DND-41 (cell line): ENCODE results near the gene IL4R.

Source experiments
- ATAC-seq: fragments of 200-7000 bp; cut with Tn5 transposase; 3 replicates; pipeline ENCODE4 v1.9.1; 2021; ENCODE audit warnings: low read depth; ENCODE audit not compliant: insufficient read depth
- DNase-seq: peaks from one replicate; pipeline ENCODE4 v3.0.0-alpha.2; 2020
- H2AFZ ChIP-seq: 2 replicates; pipeline ENCODE4 v1.6.0; 2012; ENCODE audit warnings: low read depth, low read length
- H3K27ac ChIP-seq: 2 replicates; pipeline ENCODE4 v1.5.1; 2012; ENCODE audit warnings: low read length, inconsistent platforms
- H3K27me3 ChIP-seq: fragments of 200-600 bp; sonication (generic); 2 replicates; pipeline ENCODE4 v1.6.0; 2012; ENCODE audit warnings: low read length, mild to moderate bottlenecking, inconsistent platforms; ENCODE audit not compliant: insufficient read depth, poor library complexity
- H3K36me3 ChIP-seq: 2 replicates; pipeline ENCODE4 v1.5.1; 2012; ENCODE audit warnings: low read length, inconsistent platforms; ENCODE audit not compliant: insufficient read depth
- H3K4me1 ChIP-seq: 2 replicates; pipeline ENCODE4 v1.5.1; 2012; ENCODE audit warnings: mild to moderate bottlenecking, low read length; ENCODE audit not compliant: insufficient read depth
- H3K4me2 ChIP-seq: 2 replicates; pipeline ENCODE4 v1.6.0; 2012; ENCODE audit warnings: mild to moderate bottlenecking, moderate library complexity, low read length, inconsistent platforms; ENCODE audit not compliant: insufficient read depth
- H3K4me3 ChIP-seq, 2 experiments: fragments of 200-600 bp in 1 of 2; shearing (Covaris generic) in 1 of 2; 2 replicates each; pipeline ENCODE4 v1.5.1; 2012 to 2016; ENCODE audit warnings: inconsistent platforms in 2 of 2, low read length in 2 of 2, mild to moderate bottlenecking in 2 of 2, low read depth in 1 of 2, moderate library complexity in 1 of 2
- H3K79me2 ChIP-seq: 2 replicates; pipeline ENCODE4 v1.6.0; 2012; ENCODE audit warnings: low read length, inconsistent platforms; ENCODE audit not compliant: insufficient read depth
- H3K9ac ChIP-seq: 2 replicates; pipeline ENCODE4 v1.6.0; 2012; ENCODE audit warnings: low read depth, mild to moderate bottlenecking, inconsistent platforms, low read length, moderate library complexity
- H3K9me3 ChIP-seq: 2 replicates; pipeline ENCODE4 v1.5.1; 2012; ENCODE audit warnings: low read length, moderate library complexity, mild to moderate bottlenecking, inconsistent platforms; ENCODE audit not compliant: insufficient read depth, severe bottlenecking
- H4K20me1 ChIP-seq: 2 replicates; pipeline ENCODE4 v1.6.0; 2012; ENCODE audit warnings: low read length; ENCODE audit not compliant: insufficient read depth
- EZH2 ChIP-seq: IDR thresholded peaks from 3 replicates; pipeline ENCODE4 v1.6.1; 2012; ENCODE audit warnings: borderline replicate concordance, low read depth, mild to moderate bottlenecking, moderate library complexity, low read length, inconsistent platforms; ENCODE audit not compliant: severe bottlenecking
- TF ChIP-seq, protein P1 (sequence below): IDR thresholded peaks from 2 replicates; pipeline ENCODE4 v1.5.1; 2012; ENCODE audit warnings: borderline replicate concordance, low read length, moderate library complexity, mild to moderate bottlenecking; ENCODE audit not compliant: poor library complexity, severe bottlenecking; ENCODE audit errors: extremely low read depth

Gene IL4R

DNA sequence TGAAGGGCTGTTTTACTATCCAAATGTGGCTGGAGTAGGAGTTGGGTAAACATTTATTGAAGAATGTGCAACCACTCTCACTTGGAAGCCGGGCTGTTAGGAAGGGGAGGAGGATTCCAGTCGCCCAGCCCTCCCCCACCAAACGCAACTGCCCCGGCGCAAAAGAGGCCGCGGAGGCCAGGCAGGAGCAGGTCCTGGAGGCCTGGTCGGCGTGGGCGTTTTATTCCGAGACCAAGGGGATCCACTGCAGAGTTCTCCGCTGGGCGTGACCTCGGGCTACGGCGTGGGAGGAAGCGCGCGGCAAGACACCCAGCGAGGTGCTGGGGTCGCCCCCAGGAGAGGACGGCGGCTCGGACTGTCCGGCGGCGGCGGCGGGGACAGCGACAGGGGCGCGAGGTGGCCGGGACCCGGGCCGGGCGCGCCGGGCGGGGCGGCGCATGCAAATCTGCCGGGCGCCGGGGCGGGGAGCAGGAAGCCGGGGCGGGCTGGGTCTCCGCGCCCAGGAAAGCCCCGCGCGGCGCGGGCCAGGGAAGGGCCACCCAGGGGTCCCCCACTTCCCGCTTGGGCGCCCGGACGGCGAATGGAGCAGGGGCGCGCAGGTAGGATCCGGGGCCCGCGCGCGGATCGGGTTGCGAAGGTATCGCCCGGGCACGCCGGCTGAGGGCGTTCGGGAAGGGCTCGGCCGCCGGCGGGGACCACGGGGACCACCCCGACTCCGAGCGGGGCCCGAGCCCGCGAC, at the start of gene IL4R:
Gene IL4R, plus strand, starts transcription at position 553 of the 739 bp plus-strand sequence. CDS start 26,230 bp downstream, outside the sequence.
- H3K27me3 ChIP-seq: no peaks in the 10 kb centered on the region
- peaks cover 50% of the 10 kb centered on the region for H3K4me1 ChIP-seq
- no peak for TF ChIP-seq EZH2
- TF ChIP-seq, protein P1, sequence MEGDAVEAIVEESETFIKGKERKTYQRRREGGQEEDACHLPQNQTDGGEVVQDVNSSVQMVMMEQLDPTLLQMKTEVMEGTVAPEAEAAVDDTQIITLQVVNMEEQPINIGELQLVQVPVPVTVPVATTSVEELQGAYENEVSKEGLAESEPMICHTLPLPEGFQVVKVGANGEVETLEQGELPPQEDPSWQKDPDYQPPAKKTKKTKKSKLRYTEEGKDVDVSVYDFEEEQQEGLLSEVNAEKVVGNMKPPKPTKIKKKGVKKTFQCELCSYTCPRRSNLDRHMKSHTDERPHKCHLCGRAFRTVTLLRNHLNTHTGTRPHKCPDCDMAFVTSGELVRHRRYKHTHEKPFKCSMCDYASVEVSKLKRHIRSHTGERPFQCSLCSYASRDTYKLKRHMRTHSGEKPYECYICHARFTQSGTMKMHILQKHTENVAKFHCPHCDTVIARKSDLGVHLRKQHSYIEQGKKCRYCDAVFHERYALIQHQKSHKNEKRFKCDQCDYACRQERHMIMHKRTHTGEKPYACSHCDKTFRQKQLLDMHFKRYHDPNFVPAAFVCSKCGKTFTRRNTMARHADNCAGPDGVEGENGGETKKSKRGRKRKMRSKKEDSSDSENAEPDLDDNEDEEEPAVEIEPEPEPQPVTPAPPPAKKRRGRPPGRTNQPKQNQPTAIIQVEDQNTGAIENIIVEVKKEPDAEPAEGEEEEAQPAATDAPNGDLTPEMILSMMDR: no peak
- H3K4me2 ChIP-seq: peak within 1 kb of the TSS; percentile 96
- H3K36me3 ChIP-seq: peaks cover 4% of the 10 kb centered on the region; the same call in 1 of the 2 replicates
- H3K27ac ChIP-seq: peak within 1 kb of the TSS; percentile 70
- H3K79me2 ChIP-seq: peaks cover 49% of the 10 kb centered on the region
- ATAC-seq (peak; percentile 78), DNase-seq (peak; percentile 60)
- no peaks in the 10 kb centered on the region for H3K9me3 ChIP-seq
- H2AFZ ChIP-seq: peak within 1 kb of the TSS; percentile 89
- H4K20me1 ChIP-seq: peaks cover 22% of the 10 kb centered on the region
- peak within 1 kb of the TSS; percentile 99 for H3K9ac ChIP-seq
- peak within 1 kb of the TSS; percentile 82 to 86 for H3K4me3 ChIP-seq

DNA sequence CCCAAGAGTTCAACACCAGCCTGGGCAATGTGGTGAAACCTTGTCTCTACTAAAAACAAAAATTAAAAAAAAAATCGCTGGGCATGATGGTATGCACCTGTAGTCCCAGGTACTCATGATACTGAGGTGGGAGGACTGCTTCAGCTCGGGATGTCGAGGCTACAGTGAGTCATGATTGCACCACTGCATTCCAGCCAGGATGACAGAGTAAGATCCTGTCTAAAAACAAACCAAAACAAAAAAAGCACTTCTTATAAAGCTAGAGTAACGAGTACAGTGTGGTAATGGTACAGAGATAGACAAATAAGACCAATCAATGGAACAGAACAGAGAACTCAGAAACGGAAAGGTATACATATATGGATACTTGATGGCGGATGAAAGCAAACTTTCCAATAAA, 49.6 kb upstream of the IL4R start:
- Histone ChIP-seq H3K27me3 (no peaks in the 10 kb centered on the region), H4K20me1 (no peaks in the 10 kb centered on the region), H3K36me3 (peaks cover 6% of the 10 kb centered on the region; the same call in 1 of the 2 replicates), H3K4me2 (no peak overlapping the region), H3K27ac (no peak overlapping the region), H3K9me3 (no peaks in the 10 kb centered on the region), H3K4me1 (peaks cover 20% of the 10 kb centered on the region), H3K9ac (no peak overlapping the region), H3K79me2 (peaks cover 60% of the 10 kb centered on the region), H2AFZ (no peak overlapping the region), H3K4me3 (no peak overlapping the region)
- DNase-seq: no peak
- no peak for ATAC-seq
- TF ChIP-seq, protein P1: no peak
- no peak for TF ChIP-seq EZH2

DNA sequence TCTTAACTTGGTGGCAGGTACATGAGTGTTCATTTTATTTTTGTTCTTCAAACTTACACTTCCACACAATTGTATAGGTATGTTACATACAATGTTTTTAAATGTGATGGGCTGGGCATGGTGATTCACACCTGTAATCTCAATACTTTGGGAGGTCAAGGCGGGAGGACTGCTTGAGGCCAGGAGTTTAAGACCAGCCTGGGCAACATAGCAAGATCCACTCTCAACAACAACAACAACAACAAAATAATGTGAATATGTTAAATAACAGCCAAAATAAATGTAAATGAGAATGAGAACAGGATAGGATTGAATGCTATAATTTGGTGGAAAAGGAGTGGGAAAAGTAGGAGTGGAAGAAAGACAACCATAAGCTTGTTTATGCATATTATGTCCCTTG, 47.8 kb upstream of the IL4R start:
- Histone ChIP-seq H3K27ac (no peak overlapping the region), H4K20me1 (no peaks in the 10 kb centered on the region), H3K9me3 (no peaks in the 10 kb centered on the region), H3K79me2 (peaks cover 52% of the 10 kb centered on the region), H2AFZ (no peak overlapping the region), H3K27me3 (no peaks in the 10 kb centered on the region), H3K4me3 (no peak overlapping the region), H3K4me2 (no peak overlapping the region), H3K9ac (no peak overlapping the region), H3K4me1 (peaks cover 34% of the 10 kb centered on the region), H3K36me3 (peaks cover 6% of the 10 kb centered on the region; the same call in 1 of the 2 replicates)
- DNase-seq: no peak
- TF ChIP-seq, protein P1: no peak
- no peak for TF ChIP-seq EZH2
- ATAC-seq: no peak
